ENCODE results near the gene PLK1. TPM values are rescaled to one million over a fixed set of nuclear protein-coding genes. Genes with fewer than 3 reads are reported as not detected.

PLK1 gene
- total and polyA plus RNA-seq, 2 experiments from 2014 or later: 69.0 to 141 TPM

GRCh38 chr16:23702951-23703350 lies 24.3 kb downstream of the PLK1 start:
- peaks cover 5% of the 10 kb centered on the region for H3K36me3 Mint-ChIP-seq (ENCODE audit: low read depth)
- no peak overlapping the region for H3K4me3 Mint-ChIP-seq
- peaks cover 3% of the 10 kb centered on the region for H3K27me3 Mint-ChIP-seq (ENCODE audit: insufficient read depth, low read depth, poor library complexity)
- ATAC-seq (no peak), DNase-seq (ENCODE audit: low spot score) (no peak)
- no peak overlapping the region for H3K4me2 ChIP-seq
- H3K9me2 ChIP-seq (ENCODE audit: insufficient read depth): no peaks in the 10 kb centered on the region
- H3K4me3 ChIP-seq: no peak overlapping the region
- no peaks in the 10 kb centered on the region for H3K36me3 ChIP-seq (ENCODE audit: insufficient read depth)
- 0 out of 2 replicates have a peak, but pooled peaks cover 4% of the 10 kb centered on the region for H3F3A ChIP-seq (replicated peaks; ENCODE audit: low read depth)
- H3K4me1 Mint-ChIP-seq: peaks cover 9% of the 10 kb centered on the region
- TF ChIP-seq ZNF331 (CRISPR knock-in tag; IDR thresholded peaks at IDR 0.05; ENCODE audit: low read depth) (no peak), STAT1 (IDR thresholded peaks at IDR 0.05; ENCODE audit: unreplicated experiment) (no peak), CREB1 (CRISPR knock-in tag; IDR thresholded peaks at IDR 0.05; ENCODE audit: low read depth) (no peak), NANOG (IDR thresholded peaks at IDR 0.05; ENCODE audit: borderline replicate concordance) (no peak), JUNB (IDR thresholded peaks at IDR 0.05; ENCODE audit: unreplicated experiment) (no peak), CTCF (conservative IDR thresholded peaks at IDR 0.05; ENCODE audit: low read depth in 2 of 2) (no peak), ETS1 (IDR thresholded peaks at IDR 0.05) (no peak), EZH2 (IDR thresholded peaks at IDR 0.05; ENCODE audit: low read depth, unreplicated experiment) (no peak), POLR2AphosphoS5 (IDR thresholded peaks at IDR 0.05; ENCODE audit: low read depth) (no peak), EZH2phosphoT487 (IDR thresholded peaks at IDR 0.05; ENCODE audit: unreplicated experiment) (no peak)
- peaks cover 11% of the 10 kb centered on the region for H3K9me3 Mint-ChIP-seq
- H2AFZ ChIP-seq: no peak overlapping the region
- peaks cover 11% of the 10 kb centered on the region; the same call in 1 of the 2 replicates for H3K4me1 ChIP-seq (ENCODE audit: insufficient read depth)
- no peaks in the 10 kb centered on the region for H4K20me1 ChIP-seq (replicated peaks; ENCODE audit: insufficient read depth)
- H3K27ac Mint-ChIP-seq: no peak overlapping the region
- no peaks in the 10 kb centered on the region for H3K79me2 ChIP-seq (replicated peaks; ENCODE audit: insufficient read depth)
- H3K27me3 ChIP-seq (ENCODE audit: insufficient read depth): no peaks in the 10 kb centered on the region
- H3K27ac ChIP-seq (ENCODE audit: low read depth): no peak overlapping the region

GRCh38 chr16:23704772-23705516 lies 26.3 kb downstream of the PLK1 start:
- no peak overlapping the region for H3K4me3 Mint-ChIP-seq
- Histone ChIP-seq H3K9me2 (ENCODE audit: insufficient read depth) (no peaks in the 10 kb centered on the region; the same call in 1 of the 2 replicates), H3K4me3 (no peak overlapping the region), H3K36me3 (ENCODE audit: insufficient read depth) (no peaks in the 10 kb centered on the region), H3K79me2 (replicated peaks; ENCODE audit: insufficient read depth) (no peaks in the 10 kb centered on the region), H3K27me3 (ENCODE audit: insufficient read depth) (no peaks in the 10 kb centered on the region), H4K20me1 (replicated peaks; ENCODE audit: insufficient read depth) (no peaks in the 10 kb centered on the region), H3K4me1 (ENCODE audit: insufficient read depth) (peaks cover 11% of the 10 kb centered on the region; the same call in 1 of the 2 replicates), H3K4me2 (no peak overlapping the region), H3K27ac (ENCODE audit: low read depth) (no peak overlapping the region), H3F3A (replicated peaks; ENCODE audit: low read depth) (0 out of 2 replicates have a peak, but pooled peaks cover 4% of the 10 kb centered on the region), H2AFZ (no peak overlapping the region)
- H3K9me3 Mint-ChIP-seq: peaks cover 20% of the 10 kb centered on the region
- H3K27me3 Mint-ChIP-seq (ENCODE audit: insufficient read depth, low read depth, poor library complexity): peaks cover 3% of the 10 kb centered on the region
- DNase-seq (ENCODE audit: low spot score) (no peak), ATAC-seq (no peak)
- no peak overlapping the region for H3K27ac Mint-ChIP-seq
- H3K36me3 Mint-ChIP-seq (ENCODE audit: low read depth): peaks cover 14% of the 10 kb centered on the region
- peaks cover 9% of the 10 kb centered on the region for H3K4me1 Mint-ChIP-seq
- no peak for TF ChIP-seq POLR2AphosphoS5 (IDR thresholded peaks at IDR 0.05; ENCODE audit: low read depth)
- no peak for TF ChIP-seq JUNB (IDR thresholded peaks at IDR 0.05; ENCODE audit: unreplicated experiment)
- TF ChIP-seq EZH2 (IDR thresholded peaks at IDR 0.05; ENCODE audit: low read depth, unreplicated experiment): no peak
- TF ChIP-seq ZNF331 (CRISPR knock-in tag; IDR thresholded peaks at IDR 0.05; ENCODE audit: low read depth): no peak
- no peak for TF ChIP-seq EZH2phosphoT487 (IDR thresholded peaks at IDR 0.05; ENCODE audit: unreplicated experiment)
- no peak for TF ChIP-seq ETS1 (IDR thresholded peaks at IDR 0.05)
- no peak for TF ChIP-seq STAT1 (IDR thresholded peaks at IDR 0.05; ENCODE audit: unreplicated experiment)
- no peak for TF ChIP-seq REST (IDR thresholded peaks at IDR 0.05; ENCODE audit: unreplicated experiment)
- no peak for TF ChIP-seq ZNF114 (CRISPR knock-in tag; IDR thresholded peaks at IDR 0.05)
